Measurements from ENCODE around the gene NUP58. TPM values are rescaled to one million over a fixed set of nuclear protein-coding genes. Genes with fewer than 3 reads are reported as not detected.

NUP58 gene
- total RNA-seq, 2 donors from 2014 or later, result 40.7 to 52.4 TPM

- Histone ChIP-seq H3K36me3 (no peaks in the 10 kb centered on the region), H3K4me3 (no peak overlapping the region), H3K9ac (ENCODE audit: low read depth in 2 of 2, low read length in 2 of 2) (no peak overlapping the region), H3K27me3 (peaks cover 29% of the 10 kb centered on the region), H3K4me1 (no peaks in the 10 kb centered on the region), H3K27ac (no peak overlapping the region), H3K9me3 (no peaks in the 10 kb centered on the region)
- intact Hi-C loops (cut with DNase I), result loop anchor here (5.0 to 10.0 kb wide), 2 partner anchors 145 to 293 kb away; no protein-coding TSS in a partner anchor
- TF ChIP-seq, protein P1, sequence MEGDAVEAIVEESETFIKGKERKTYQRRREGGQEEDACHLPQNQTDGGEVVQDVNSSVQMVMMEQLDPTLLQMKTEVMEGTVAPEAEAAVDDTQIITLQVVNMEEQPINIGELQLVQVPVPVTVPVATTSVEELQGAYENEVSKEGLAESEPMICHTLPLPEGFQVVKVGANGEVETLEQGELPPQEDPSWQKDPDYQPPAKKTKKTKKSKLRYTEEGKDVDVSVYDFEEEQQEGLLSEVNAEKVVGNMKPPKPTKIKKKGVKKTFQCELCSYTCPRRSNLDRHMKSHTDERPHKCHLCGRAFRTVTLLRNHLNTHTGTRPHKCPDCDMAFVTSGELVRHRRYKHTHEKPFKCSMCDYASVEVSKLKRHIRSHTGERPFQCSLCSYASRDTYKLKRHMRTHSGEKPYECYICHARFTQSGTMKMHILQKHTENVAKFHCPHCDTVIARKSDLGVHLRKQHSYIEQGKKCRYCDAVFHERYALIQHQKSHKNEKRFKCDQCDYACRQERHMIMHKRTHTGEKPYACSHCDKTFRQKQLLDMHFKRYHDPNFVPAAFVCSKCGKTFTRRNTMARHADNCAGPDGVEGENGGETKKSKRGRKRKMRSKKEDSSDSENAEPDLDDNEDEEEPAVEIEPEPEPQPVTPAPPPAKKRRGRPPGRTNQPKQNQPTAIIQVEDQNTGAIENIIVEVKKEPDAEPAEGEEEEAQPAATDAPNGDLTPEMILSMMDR (IDR thresholded peaks at IDR 0.05), result no peak
- no peak for DNase-seq
These were observed 76.0 kb downstream of the NUP58 start for GRCh38 chr13:25377244-25377962.

- Histone ChIP-seq H3K4me3 (no peak overlapping the region), H3K9ac (ENCODE audit: low read depth in 2 of 2, low read length in 2 of 2) (no peak overlapping the region), H3K27ac (no peak overlapping the region), H3K9me3 (no peaks in the 10 kb centered on the region), H3K36me3 (no peaks in the 10 kb centered on the region), H3K27me3 (peaks cover 19% of the 10 kb centered on the region), H3K4me1 (no peaks in the 10 kb centered on the region)
- no peak for DNase-seq
- TF ChIP-seq, protein P1 (IDR thresholded peaks at IDR 0.05), result no peak
- intact Hi-C loops (cut with DNase I), result loop anchor here (5.0 to 10.0 kb wide), 2 partner anchors 146 to 294 kb away; no protein-coding TSS in a partner anchor
These were observed 77.1 kb downstream of the NUP58 start for GRCh38 chr13:25378528-25378927.

GRCh38 chr13:25379011-25379410 lies 77.6 kb downstream of the NUP58 start:
- Histone ChIP-seq H3K9me3 (no peaks in the 10 kb centered on the region), H3K4me3 (no peak overlapping the region), H3K36me3 (no peaks in the 10 kb centered on the region), H3K9ac (ENCODE audit: low read depth in 2 of 2, low read length in 2 of 2) (no peak overlapping the region), H3K27ac (no peak overlapping the region), H3K4me1 (no peaks in the 10 kb centered on the region), H3K27me3 (peaks cover 14% of the 10 kb centered on the region)
- TF ChIP-seq, protein P1 (IDR thresholded peaks at IDR 0.05), result no peak
- DNase-seq, result no peak
- intact Hi-C loops (cut with DNase I), result loop anchor here (5.0 to 10.0 kb wide), 2 partner anchors 147 to 294 kb away; no protein-coding TSS in a partner anchor

DNA sequence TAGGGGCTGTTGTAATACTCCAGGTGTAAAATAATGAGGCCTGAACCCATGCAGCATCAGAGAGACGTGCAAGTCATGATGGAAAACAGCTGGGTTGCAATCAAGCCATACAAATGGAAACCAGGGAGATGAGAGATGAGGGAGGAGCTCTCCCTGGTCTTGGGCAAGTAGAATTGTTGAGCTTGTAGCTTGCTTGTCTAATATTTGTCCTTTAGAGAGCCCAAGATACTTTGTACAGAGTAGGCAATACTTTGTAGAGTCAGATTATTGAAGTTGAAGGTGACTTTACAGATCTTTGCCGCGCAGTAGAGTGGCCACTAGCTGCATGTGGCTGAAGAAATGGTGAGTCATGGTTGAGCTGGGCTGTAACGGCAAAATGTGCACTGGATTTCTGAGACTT lies 78.7 kb downstream of the NUP58 start:
- H3K36me3 ChIP-seq, result no peaks in the 10 kb centered on the region
- H3K27me3 ChIP-seq, result peaks cover 8% of the 10 kb centered on the region
- TF ChIP-seq, protein P1 (IDR thresholded peaks at IDR 0.05), result no peak
- H3K9me3 ChIP-seq, result no peaks in the 10 kb centered on the region
- no peak overlapping the region for H3K9ac ChIP-seq (ENCODE audit: low read depth in 2 of 2, low read length in 2 of 2)
- DNase-seq, result no peak
- H3K4me1 ChIP-seq, result no peaks in the 10 kb centered on the region
- no peak overlapping the region for H3K27ac ChIP-seq
- intact Hi-C loops (cut with DNase I), result no loop called here
- no peak overlapping the region for H3K4me3 ChIP-seq

DNA sequence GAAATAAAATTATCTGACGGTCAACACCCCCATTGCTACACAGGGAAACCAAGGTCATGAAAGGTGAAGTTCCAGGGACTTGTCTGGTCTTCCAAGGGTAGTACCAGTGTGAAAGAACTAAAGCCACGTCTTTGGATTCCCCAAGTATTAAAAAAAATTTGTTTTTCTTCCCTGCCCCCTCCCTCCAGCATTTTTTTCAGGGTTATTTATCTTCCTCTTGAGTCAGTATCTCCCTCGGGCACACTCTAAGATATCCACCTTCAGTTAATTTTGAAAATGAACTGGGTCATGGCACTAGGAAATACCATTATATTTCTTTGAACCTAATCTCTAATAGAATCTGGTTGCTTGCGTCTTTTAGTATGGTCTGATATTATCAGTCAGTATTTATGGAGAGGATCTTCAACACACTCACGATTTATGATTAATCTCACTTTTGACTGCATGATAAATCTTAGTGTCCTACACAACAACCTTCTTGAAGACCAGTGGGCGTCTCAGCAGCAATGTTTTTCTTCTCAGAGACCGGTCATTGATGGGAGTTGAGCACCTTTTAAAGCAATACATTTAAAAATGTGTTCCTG lies 79.4 kb downstream of the NUP58 start:
- Histone ChIP-seq H3K27me3 (peaks cover 1% of the 10 kb centered on the region), H3K4me3 (no peak overlapping the region), H3K9ac (ENCODE audit: low read depth in 2 of 2, low read length in 2 of 2) (no peak overlapping the region), H3K4me1 (no peaks in the 10 kb centered on the region), H3K9me3 (no peaks in the 10 kb centered on the region), H3K36me3 (no peaks in the 10 kb centered on the region), H3K27ac (no peak overlapping the region)
- intact Hi-C loops (cut with DNase I), result no loop called here
- no peak for DNase-seq
- TF ChIP-seq, protein P1 (IDR thresholded peaks at IDR 0.05), result no peak
